ENCODE results near the gene RPL19.
A peak's percentile ranks its signal among the peaks of the same experiment; 100 is the strongest.

Gene RPL19

GRCh38 chr17:39187152-39187830 is 12.8 kb upstream of the RPL19 start:
- no peak for TF ChIP-seq Cebpa-rat (IDR thresholded peaks at IDR 0.05)
- H3K9me3 ChIP-seq (replicated peaks in 1 of 11), result no peaks in the 10 kb centered on the region
- no peak overlapping the region for H3K27ac ChIP-seq
- H3K36me3 ChIP-seq, result peaks cover 92 to 99% (median 97%) of the 10 kb centered on the region in 11 experiments
- H3K9ac ChIP-seq, result no peak overlapping the region
- peaks cover 0 to 68% (median 9%) of the 10 kb centered on the region in 11 experiments; a peak in 13 of 22 replicates for H4K20me1 ChIP-seq
- no peaks in the 10 kb centered on the region for H3K27me3 ChIP-seq
- no peak overlapping the region for H3K4me3 ChIP-seq
- H3K4me1 ChIP-seq, result peaks cover 0 to 6% (median 0%) of the 10 kb centered on the region in 10 experiments; a peak in 3 of 20 replicates
- peak overlapping the region in 1 of 11 experiments; percentile 36; a peak in 1 of 22 replicates for H3K4me2 ChIP-seq

- Histone ChIP-seq H3K4me2 (no peak overlapping the region), H3K4me3 (no peak overlapping the region), H3K9ac (peak overlapping the region in 3 of 11 experiments; percentile 9 to 37 (median 22); a peak in 2 of 22 replicates), H3K36me3 (peaks cover 64 to 74% (median 73%) of the 10 kb centered on the region in 11 experiments), H4K20me1 (peaks cover 0 to 74% (median 40%) of the 10 kb centered on the region in 11 experiments; a peak in 19 of 22 replicates), H3K27ac (peak overlapping the region in 1 of 11 experiments; percentile 3; a peak in 1 of 22 replicates), H3K9me3 (replicated peaks in 1 of 11) (no peaks in the 10 kb centered on the region), H3K4me1 (peaks cover 28 to 45% (median 37%) of the 10 kb centered on the region in 10 experiments), H3K27me3 (no peaks in the 10 kb centered on the region)
- TF ChIP-seq Cebpa-rat (IDR thresholded peaks at IDR 0.05), result no peak
These were observed 8.2 kb upstream of the RPL19 start for GRCh38 chr17:39191750-39192510.

- Histone ChIP-seq H3K4me2 (peak overlapping the region in 7 of 11 experiments; percentile 37 to 95 (median 84); a peak in 6 of 22 replicates), H3K27me3 (no peaks in the 10 kb centered on the region), H3K4me1 (peaks cover 30 to 43% (median 39%) of the 10 kb centered on the region in 10 experiments), H4K20me1 (peaks cover 0 to 64% (median 40%) of the 10 kb centered on the region in 11 experiments; a peak in 19 of 22 replicates), H3K9me3 (replicated peaks in 1 of 11) (no peaks in the 10 kb centered on the region), H3K27ac (peak overlapping the region in 3 of 11 experiments; percentile 15 to 63 (median 42); a peak in 3 of 22 replicates), H3K4me3 (no peak overlapping the region), H3K36me3 (peaks cover 54 to 65% (median 63%) of the 10 kb centered on the region in 11 experiments), H3K9ac (peak overlapping the region in 3 of 11 experiments; percentile 5 to 52 (median 36); a peak in 7 of 22 replicates)
- TF ChIP-seq Cebpa-rat (IDR thresholded peaks at IDR 0.05), result no peak
These were observed 7.2 kb upstream of the RPL19 start for GRCh38 chr17:39192901-39193300.

- peaks cover 49 to 60% (median 59%) of the 10 kb centered on the region in 11 experiments for H3K36me3 ChIP-seq
- H3K9ac ChIP-seq, result peak overlapping the region in 10 of 11 experiments; percentile 3 to 59 (median 26); a peak in 13 of 22 replicates
- peak overlapping the region in 1 of 10 experiments; percentile 10; a peak in 1 of 20 replicates for H3K4me3 ChIP-seq
- peaks cover 0 to 59% (median 40%) of the 10 kb centered on the region in 11 experiments; a peak in 19 of 22 replicates for H4K20me1 ChIP-seq
- peak overlapping the region; percentile 24 to 95 (median 65) for H3K4me2 ChIP-seq
- peak overlapping the region in 8 of 11 experiments; percentile 15 to 63 (median 28); a peak in 12 of 22 replicates for H3K27ac ChIP-seq
- no peaks in the 10 kb centered on the region for H3K9me3 ChIP-seq (replicated peaks in 1 of 11)
- H3K27me3 ChIP-seq, result no peaks in the 10 kb centered on the region
- H3K4me1 ChIP-seq, result peaks cover 34 to 47% (median 43%) of the 10 kb centered on the region in 10 experiments
- no peak for TF ChIP-seq Cebpa-rat (IDR thresholded peaks at IDR 0.05)
These were observed 6.7 kb upstream of the RPL19 start for GRCh38 chr17:39193346-39193745.

GRCh38 chr17:39194089-39194984 is 5.7 kb upstream of the RPL19 start:
- Histone ChIP-seq H3K4me1 (peaks cover 44 to 57% (median 53%) of the 10 kb centered on the region in 10 experiments), H3K4me2 (peak overlapping the region; percentile 79 to 98 (median 93)), H3K4me3 (0 out of 20 replicates have a peak overlapping the region, but pooled peaks of 1 of the 10 experiments have one; percentile 80)

GRCh38 chr17:39194985-39195524 is 5.0 kb upstream of the RPL19 start:
- Histone ChIP-seq H3K27me3 (no peaks in the 10 kb centered on the region), H3K36me3 (peaks cover 36 to 43% (median 42%) of the 10 kb centered on the region in 11 experiments), H3K4me2 (peak overlapping the region; percentile 79 to 98 (median 93)), H3K4me3 (peak overlapping the region in 9 of 10 experiments; percentile 52 to 84 (median 79); a peak in 12 of 20 replicates), H3K27ac (peak overlapping the region in 8 of 11 experiments; percentile 22 to 57 (median 44); a peak in 12 of 22 replicates), H3K9me3 (replicated peaks in 1 of 11) (no peaks in the 10 kb centered on the region), H3K4me1 (peaks cover 47 to 60% (median 57%) of the 10 kb centered on the region in 10 experiments), H4K20me1 (peaks cover 0 to 57% (median 40%) of the 10 kb centered on the region in 11 experiments; a peak in 19 of 22 replicates), H3K9ac (peak overlapping the region; percentile 26 to 63 (median 50); a peak in 18 of 22 replicates)
- no peak for TF ChIP-seq Cebpa-rat (IDR thresholded peaks at IDR 0.05)

More at GRCh38 chr17:39194089-39194984, 5.7 kb upstream of the RPL19 start:
- H3K9ac ChIP-seq, result peak overlapping the region in 10 of 11 experiments; percentile 17 to 63 (median 48); a peak in 15 of 22 replicates
- H3K27me3 ChIP-seq, result no peaks in the 10 kb centered on the region
- peaks cover 0 to 57% (median 40%) of the 10 kb centered on the region in 11 experiments; a peak in 19 of 22 replicates for H4K20me1 ChIP-seq
- H3K27ac ChIP-seq, result peak overlapping the region in 7 of 11 experiments; percentile 20 to 63 (median 49); a peak in 11 of 22 replicates
- peaks cover 41 to 50% (median 49%) of the 10 kb centered on the region in 11 experiments for H3K36me3 ChIP-seq
- no peak for TF ChIP-seq Cebpa-rat (IDR thresholded peaks at IDR 0.05)
- H3K9me3 ChIP-seq (replicated peaks in 1 of 11), result no peaks in the 10 kb centered on the region

GRCh38 chr17:39195568-39196160 is 4.4 kb upstream of the RPL19 start:
- Histone ChIP-seq H3K4me1 (peaks cover 47 to 60% (median 57%) of the 10 kb centered on the region in 10 experiments), H4K20me1 (peaks cover 0 to 57% (median 40%) of the 10 kb centered on the region in 11 experiments; a peak in 19 of 22 replicates), H3K9ac (peak overlapping the region; percentile 30 to 63 (median 50); a peak in 19 of 22 replicates), H3K36me3 (peaks cover 30 to 37% (median 36%) of the 10 kb centered on the region in 11 experiments), H3K9me3 (replicated peaks in 1 of 11) (no peaks in the 10 kb centered on the region), H3K4me2 (peak overlapping the region; percentile 79 to 98 (median 93)), H3K27ac (peak overlapping the region in 8 of 11 experiments; percentile 22 to 57 (median 44); a peak in 14 of 22 replicates), H3K4me3 (peak overlapping the region; percentile 29 to 84 (median 78); a peak in 19 of 20 replicates), H3K27me3 (no peaks in the 10 kb centered on the region)
- no peak for TF ChIP-seq Cebpa-rat (IDR thresholded peaks at IDR 0.05)

All from BLaER1 treated with 17β-estradiol and CSF1 and Interleukin-3, amounts not matched to agents 10 nM and 100 nM (cell line).